ENCODE measurements around the gene BAZ2A.

DNA sequence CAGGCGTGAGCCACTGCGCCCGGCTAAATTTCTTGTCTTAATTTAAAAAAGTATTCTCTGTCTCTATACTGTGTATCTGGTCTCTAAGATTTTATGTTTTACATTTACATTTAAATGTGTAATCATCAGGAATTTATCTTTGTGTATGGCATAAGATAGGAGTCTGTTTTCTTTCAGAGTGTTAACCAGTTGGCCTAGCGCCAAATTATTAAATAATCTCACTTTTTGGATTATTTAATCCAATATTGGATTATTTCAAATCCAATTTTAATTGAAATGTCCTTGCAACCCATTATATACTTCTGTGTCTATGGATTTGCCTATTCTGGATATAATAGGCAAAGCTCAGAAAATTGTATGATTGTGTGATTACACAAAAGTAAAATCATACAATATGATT is 45.0 kb downstream of the BAZ2A start:
- no peak for TF ChIP-seq POLR2AphosphoS5 (IDR thresholded peaks at IDR 0.05; ENCODE audit: insufficient read depth, low read depth, low read length)
- TF ChIP-seq, protein P1, sequence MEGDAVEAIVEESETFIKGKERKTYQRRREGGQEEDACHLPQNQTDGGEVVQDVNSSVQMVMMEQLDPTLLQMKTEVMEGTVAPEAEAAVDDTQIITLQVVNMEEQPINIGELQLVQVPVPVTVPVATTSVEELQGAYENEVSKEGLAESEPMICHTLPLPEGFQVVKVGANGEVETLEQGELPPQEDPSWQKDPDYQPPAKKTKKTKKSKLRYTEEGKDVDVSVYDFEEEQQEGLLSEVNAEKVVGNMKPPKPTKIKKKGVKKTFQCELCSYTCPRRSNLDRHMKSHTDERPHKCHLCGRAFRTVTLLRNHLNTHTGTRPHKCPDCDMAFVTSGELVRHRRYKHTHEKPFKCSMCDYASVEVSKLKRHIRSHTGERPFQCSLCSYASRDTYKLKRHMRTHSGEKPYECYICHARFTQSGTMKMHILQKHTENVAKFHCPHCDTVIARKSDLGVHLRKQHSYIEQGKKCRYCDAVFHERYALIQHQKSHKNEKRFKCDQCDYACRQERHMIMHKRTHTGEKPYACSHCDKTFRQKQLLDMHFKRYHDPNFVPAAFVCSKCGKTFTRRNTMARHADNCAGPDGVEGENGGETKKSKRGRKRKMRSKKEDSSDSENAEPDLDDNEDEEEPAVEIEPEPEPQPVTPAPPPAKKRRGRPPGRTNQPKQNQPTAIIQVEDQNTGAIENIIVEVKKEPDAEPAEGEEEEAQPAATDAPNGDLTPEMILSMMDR (IDR thresholded peaks at IDR 0.05; ENCODE audit: extremely low read depth in 1 of 2, insufficient read depth in 1 of 2, low read depth in 1 of 2, low read length in 2 of 2), result no peak
- no peak for TF ChIP-seq EZH2 (IDR thresholded peaks at IDR 0.05; ENCODE audit: borderline replicate concordance, low read depth, low read length, severe bottlenecking)
- TF ChIP-seq FOS (IDR thresholded peaks at IDR 0.05; ENCODE audit: borderline replicate concordance, insufficient read depth, low read length), result no peak
- no peak for TF ChIP-seq POLR2A (IDR thresholded peaks at IDR 0.05; ENCODE audit: low read depth, low read length)
- no peak for TF ChIP-seq MAX (IDR thresholded peaks at IDR 0.05; ENCODE audit: insufficient read depth, insufficient read length)
- no peak for TF ChIP-seq JUN (IDR thresholded peaks at IDR 0.05; ENCODE audit: borderline replicate concordance, insufficient read depth, insufficient read length, low read depth)
- no peak for TF ChIP-seq GATA2 (IDR thresholded peaks at IDR 0.05; ENCODE audit: insufficient read depth, insufficient read length, low read depth, low read length)
